Stimulated activated CD8-positive, alpha-beta memory T cell treated with anti-CD3 and anti-CD28 coated beads, Interleukin-4, amount 100 ng/mL, for 4 hours (primary cell): Measurements from ENCODE around the gene SLC2A14.
"Not testable (repeated sequence)": the region's sequence is repeated elsewhere in the genome, so short reads cannot be mapped to it uniquely, and the experiment has no call there.

ENCODE experiments used
- DNase-seq, 2 donors: peaks; one replicate each; pipeline ENCODE4 v3.0.0-alpha.2; 2020; ENCODE audit warnings: low read depth in 2 of 2, low spot score in 1 of 2

Gene SLC2A14

DNA sequence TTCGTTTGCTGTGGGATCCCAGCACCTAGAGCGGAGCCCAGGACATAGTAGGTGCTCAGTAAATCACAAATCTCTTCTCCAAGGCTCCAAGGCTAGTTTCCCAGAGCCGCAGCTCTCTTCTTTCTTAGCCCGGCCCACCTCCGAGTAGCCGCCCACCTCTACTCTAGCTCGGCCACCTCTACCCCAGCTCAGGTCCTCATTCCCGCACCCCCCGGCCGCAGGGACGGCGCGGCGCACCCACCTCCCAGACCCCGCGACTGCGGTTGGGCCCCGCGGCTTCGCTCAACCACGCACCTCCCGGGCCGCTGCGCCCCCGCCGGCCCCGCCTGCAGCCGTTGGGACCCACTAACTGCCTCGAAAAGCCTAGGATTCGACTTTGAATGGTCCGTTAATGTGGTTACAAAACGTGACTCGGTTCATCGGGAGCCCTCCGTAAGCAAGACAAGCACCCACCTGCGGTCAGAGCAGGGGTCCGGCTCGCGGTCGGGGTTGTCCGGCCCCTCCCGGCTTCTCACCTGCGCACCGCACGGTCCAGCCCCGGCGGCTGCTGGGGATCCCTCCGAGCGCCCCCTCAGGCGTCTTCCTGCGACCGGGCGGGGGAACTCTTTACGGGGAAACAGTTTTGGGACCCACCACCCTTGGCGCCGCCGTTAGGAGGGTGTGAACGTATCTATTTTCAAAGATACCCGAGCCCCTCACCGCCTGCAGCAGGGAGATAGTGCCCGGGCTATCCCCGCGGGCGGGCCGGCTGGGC, at the start of gene SLC2A14:
SLC2A14 (minus strand) TSS at position 350 of the 754 bp plus-strand sequence. CDS start 3,035 bp downstream, outside the sequence.
- no peak for DNase-seq

DNA sequence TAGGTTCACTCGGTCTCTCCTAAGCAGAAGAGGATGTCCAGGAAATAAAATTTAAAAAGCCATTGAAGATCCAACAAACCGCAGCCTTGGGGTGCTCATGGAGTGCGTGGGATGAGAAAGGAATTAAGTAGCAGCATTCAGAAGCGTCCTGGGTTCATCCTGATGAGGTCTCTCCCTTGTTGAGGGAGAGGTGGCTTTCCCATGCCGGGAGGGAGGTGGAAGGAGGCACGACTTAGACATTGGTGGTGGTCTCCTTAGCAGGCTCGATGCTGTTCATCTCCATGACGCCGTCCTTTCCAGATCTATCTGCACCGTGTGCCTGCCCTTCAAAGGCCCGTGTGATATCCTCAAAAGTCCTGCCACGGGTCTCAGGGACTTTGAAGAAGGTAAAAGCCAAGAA, 48.5 kb upstream of the SLC2A14 start:
- DNase-seq, result not testable (repeated sequence)

DNA sequence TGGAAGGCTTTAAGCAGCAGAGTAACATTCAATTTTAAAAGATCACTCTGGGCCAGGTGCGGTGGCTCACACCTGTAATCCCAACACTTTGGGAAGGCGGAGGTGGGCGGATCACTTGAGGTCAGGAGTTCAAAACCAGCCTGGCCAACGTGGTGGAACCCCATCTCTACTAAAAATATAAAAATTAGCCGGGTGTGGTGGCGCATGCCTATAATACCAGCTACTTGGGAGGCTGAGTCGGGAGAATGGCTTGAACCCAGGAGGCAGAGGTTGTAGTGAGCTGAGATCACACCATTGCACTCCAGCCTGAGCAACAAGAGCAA, 45.5 kb upstream of the SLC2A14 start:
- DNase-seq, result not testable (repeated sequence)

DNA sequence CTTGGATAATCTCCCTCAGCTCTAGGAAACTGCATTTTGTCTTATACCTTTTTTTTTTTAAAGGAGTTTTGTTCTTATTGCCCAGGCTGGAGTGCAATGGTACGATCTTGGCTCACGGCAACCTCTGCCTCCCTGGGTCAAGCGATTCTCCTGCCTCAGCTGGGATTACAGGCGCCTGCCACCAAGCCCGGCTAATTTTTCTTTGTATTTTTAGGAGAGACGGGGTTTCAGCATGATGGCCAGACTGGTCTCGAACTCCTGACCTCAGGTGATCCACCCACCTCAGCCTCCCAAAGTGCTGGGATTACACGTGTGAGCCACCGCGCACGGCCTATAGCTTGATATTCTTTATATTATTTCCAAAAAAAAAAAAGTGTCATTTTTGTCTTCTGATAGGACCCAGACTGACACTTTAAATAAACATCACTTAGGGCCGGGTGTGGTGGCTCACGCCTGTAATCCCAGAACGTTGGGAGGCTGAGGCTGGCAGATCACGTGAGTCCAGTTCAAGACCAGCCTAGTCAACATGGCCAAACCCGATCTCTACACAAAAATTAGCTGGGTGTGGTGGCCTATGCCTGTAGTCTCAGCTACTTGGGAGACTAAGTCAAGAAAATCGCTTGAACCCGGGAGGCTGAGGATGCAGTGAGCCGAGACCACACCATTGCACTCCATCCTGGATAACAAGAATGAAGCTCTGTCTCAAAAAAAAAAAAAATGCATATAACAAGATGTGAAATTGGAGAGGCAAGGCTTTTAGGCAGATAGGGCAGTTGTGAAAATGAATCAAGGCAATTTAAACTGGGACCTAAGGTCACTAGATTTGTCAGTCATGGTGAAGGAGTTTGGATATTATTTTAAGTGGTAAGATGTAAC, 44.9 kb upstream of the SLC2A14 start:
- no peak for DNase-seq

DNA sequence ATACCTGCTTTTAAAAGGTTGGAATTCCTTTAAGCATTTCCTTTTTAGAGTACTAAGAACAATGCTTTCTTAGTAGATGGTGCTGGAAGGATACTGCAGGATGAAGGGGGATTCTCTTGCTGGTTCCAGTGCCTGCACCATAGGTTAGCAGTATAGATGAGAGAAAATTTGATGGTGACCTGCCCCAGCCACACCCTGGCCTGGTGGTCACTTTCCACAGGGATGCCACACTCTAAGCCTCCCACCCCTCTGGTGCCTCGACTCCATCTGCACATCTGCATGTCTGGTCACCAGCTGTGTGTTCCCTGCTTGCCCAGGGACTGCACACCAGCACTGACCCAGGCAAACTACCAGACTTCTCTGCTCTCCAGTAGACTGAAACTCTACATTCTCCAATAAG, 44.2 kb upstream of the SLC2A14 start:
- DNase-seq, result no peak

DNA sequence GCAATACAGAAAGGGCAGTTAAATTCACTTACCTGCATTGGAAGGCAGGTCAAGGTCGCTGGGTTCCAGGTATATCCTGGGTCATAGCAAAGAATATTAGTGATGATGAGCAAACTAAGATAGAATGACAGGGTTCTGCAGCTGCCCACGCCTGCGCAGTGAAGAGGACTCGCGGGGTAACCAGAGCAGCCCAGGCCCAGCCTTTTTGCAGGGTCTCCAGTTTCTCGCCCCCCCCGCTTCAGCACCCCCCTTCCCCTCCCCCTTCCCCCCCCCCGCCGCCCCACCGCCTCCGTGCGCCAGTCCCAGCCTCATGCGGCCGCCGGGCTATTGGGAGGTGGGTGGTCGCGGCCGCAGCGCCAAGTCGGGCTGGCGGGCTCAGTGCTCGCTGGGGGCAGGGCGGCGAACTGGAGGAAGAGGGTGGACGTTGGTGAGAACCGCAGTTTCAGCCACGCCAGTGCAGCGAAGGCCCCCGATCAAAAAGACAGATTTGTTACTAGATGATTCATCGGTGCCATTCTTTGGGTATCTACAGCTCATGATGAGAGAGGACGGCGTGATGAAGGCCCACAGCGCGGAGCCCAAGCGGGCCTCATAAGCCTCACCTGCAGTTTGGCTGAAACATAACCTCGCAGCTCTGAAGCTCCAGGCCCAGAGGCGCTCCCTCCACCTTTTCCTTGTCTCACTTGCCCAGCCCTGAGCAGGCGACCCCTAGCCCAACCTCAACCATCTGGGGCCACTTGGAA, 43.1 kb upstream of the SLC2A14 start:
- no peak for DNase-seq

DNA sequence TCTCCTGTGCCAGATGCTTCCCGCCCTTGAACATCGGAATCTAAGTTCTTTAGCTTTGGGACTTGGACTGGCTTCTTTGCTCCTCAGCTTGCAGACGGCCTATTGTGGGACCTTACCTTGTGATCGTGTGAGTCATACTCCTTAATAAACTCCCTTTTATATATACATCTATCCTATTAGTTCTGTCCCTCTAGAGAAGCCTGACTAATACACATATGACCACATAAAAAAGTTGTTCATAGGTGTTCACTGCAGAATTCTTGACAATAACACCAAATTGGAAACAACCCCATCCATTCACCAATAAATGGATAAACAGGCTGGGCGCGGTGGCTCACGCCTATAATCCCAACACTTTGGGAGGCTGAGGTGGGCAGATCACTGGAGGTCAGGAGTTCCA, 37.4 kb upstream of the SLC2A14 start:
- not testable (repeated sequence) for DNase-seq

DNA sequence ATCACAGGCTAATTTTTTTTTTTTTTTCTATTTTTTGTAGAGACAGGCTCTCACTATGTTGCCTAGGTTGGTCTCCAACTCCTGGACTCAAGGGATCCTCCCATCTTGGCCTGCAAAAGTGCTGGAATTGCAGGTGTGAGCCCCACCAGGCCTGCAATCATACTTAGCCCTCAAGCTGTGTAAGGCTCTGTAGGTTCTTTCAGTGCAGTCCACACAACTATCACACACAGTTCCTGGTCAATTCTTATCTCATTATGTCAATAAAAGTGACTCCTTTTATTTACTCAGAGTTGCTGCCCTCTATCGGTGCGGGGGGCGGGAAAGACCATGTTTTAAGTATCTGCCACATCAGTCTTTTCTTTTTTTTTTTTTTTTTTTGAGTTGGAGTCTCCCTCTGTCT, 34.3 kb upstream of the SLC2A14 start:
- DNase-seq, result no peak

DNA sequence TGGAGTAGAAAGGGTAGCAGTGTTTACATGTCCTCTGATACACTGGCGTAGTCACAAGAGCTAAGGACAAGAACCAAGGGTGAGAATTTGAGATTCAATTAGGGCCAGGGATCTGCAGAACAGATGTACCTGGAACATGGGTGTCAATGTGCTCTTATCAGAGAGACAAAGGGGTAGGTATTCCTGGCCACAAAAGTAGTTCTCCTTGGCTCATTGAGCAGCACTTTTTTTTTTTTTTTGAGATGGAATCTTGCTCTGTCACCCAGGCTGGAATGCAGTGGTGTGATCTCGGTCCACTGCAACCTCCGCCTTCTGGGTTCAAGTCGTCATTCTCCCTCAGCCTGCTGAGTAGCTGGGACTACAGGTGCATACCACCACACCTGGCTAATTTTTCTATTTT, 33.6 kb upstream of the SLC2A14 start:
- not testable (repeated sequence) for DNase-seq

DNA sequence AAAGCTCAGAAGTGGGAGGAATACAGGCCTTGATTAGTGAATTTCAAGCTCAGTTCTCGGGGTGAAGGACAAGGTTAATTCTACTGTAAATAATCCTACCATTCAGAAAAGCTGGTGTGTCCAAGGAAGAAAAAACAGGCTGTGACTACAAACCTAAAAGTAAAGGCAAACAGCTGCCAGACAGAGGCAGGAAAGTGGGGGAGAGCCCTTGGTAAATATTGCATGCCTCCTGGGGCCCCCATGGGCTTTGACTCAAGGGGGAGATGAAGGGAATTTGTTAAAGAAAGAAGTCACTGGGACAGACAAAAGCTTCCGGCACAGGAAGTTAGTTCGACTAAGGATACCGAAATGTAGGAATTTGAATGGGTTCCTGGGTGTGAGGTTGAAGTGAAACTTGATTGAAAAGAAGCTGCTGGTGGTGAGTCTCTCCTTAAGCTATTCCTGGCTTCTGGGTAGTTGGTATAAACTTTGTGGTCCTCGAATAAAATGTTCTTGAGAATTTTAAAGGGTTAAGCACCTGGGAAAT, 32.9 kb upstream of the SLC2A14 start:
- not testable (repeated sequence) for DNase-seq

DNA sequence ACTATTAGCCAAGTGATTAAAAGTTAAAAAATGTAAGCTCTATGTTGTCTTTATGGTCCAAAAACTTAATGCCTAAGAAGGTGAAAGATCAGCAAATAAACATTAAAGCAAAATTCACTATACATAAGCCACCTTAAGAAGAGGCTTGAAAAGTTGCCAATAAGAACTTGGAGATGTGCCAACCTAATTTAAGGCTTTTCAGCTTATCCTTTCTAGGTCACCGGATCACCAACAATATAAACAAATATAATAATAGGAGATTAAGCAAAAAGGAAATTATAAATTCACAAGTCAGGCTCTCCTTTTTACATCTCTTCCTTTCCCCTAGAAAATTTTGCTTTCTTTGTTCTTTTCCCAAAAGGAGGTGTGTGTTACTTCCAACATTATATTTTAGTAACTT, 32.4 kb upstream of the SLC2A14 start:
- DNase-seq, result no peak

DNA sequence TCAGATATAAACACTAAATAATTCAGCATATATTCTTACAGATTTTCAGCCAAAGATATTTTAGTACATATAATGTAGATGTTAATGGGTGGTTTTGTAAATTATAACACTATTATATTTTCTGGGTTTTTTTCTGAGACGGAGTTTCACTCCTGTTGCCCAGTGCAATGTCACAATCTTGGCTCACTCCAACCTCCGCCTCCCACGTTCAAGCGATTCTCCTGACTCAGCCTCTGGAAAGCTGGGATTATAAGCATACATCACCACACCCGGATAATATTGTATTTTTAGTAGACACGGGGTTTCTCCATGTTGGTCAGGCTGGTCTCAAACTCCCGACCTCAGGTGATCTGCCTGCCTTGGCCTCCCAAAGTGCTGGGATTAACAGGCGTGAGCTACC, 29.7 kb upstream of the SLC2A14 start:
- not testable (repeated sequence) for DNase-seq

DNA sequence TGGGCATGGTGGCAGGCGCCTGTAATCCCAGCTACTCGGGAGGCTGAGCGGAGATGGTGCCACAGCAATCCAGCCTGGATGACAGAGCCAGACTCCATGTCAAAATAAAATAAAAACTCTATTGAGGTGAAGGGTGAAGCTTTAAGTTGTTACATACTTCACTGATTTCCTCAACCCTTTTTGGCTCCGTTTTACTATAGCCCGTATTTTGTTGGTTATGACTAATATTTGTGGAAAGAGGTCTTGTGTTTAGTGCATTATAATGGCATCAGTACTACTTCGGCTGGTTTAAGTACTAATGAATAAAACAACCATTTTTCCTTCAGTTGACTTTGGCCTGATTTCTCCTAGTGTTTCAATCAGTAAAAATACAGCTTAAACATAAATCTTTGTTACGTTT, 27.0 kb upstream of the SLC2A14 start:
- DNase-seq, result no peak

DNA sequence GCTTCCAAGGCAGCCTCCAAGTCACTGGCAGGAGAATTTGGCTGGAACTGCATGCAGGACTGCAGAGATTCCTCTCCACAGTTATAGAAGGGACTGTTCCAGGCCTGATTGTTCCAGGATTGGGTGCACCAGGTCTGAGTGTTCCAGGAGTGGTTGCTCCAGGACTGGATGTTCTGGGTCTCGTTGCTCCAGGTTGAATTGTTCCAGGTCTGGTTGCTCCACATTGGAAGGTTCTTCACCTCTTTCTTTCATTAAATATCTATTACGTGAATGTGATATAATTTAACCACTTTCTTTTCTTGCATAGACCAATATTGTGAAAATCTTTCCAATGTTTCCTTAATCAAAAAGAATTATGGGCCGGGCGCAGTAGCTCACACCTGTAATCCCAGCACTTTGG, 24.0 kb upstream of the SLC2A14 start:
- not testable (repeated sequence) for DNase-seq

DNA sequence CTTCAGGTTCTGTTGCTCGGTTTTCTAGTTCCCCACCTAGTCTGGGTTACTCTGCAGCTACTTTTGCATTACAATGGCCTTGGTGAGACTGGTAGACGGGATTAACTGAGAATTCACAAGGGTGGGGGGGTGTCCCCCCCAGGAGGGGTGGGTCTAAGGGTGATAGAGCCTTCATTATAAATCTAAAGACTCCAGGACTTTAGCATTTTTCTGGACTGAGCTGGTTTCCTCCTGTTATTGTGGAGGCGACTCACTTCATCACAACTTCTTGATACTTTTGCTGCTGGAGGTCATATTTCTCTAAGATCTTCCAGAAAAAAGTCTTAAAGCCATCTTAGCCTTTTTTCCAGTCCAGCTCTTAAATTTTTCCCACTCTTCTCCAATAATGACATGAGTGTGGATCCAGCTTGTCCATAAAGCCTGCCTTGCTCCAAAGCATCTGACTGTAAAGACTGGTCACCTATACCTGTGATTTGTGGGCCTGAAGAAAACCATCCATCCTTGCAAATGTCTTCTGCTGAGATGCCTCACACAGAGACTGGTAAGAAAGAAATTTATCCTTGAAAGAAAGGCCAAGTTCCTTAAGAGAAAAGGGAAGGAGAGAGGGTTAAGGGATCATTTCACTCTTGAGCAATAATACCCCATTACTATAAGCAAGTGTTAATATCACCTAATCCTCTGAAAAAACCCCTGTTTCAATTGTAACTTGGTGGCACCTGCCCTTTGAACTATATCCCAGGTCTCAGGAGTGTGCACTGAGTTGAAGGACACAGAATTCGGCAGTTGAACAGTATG, 19.7 kb upstream of the SLC2A14 start:
- no peak for DNase-seq

DNA sequence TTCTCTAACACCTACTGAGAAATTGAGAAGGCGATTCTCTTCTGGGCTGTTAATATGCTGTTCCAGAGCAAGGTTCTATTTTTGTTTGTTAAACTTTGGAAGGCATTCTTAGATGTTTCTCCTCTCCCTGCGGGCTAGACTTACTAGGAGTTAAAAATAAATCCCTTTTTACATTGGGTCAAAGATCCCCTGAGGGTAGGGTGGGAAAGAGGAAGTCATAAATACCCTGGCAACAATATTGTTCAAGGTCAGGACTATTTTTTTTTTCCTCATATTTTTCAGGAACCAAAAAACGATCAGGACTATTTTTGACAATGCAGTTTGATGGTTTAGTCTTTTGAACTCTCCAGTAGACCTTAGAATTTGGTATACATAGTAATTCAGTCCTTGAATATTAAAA, 12.0 kb upstream of the SLC2A14 start:
- DNase-seq, result no peak

DNA sequence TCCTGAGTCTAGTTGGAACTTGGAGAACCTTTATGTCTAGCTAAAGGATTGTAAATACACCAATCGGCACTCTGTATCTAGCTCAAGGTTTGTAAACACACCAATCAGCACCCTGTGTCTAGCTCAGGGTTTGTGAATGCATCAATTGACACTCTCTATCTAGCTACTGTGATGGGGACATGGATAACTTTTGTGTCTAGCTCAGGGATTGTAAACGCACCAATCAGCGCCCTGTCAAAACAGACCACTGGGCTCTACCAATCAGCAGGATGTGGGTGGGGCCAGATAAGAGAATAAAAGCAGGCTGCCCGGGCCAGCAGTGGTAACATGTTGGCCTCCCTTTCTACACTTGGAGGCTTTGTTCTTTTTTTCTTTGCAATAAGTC, 9.0 kb upstream of the SLC2A14 start:
- DNase-seq, result not testable (repeated sequence)

DNA sequence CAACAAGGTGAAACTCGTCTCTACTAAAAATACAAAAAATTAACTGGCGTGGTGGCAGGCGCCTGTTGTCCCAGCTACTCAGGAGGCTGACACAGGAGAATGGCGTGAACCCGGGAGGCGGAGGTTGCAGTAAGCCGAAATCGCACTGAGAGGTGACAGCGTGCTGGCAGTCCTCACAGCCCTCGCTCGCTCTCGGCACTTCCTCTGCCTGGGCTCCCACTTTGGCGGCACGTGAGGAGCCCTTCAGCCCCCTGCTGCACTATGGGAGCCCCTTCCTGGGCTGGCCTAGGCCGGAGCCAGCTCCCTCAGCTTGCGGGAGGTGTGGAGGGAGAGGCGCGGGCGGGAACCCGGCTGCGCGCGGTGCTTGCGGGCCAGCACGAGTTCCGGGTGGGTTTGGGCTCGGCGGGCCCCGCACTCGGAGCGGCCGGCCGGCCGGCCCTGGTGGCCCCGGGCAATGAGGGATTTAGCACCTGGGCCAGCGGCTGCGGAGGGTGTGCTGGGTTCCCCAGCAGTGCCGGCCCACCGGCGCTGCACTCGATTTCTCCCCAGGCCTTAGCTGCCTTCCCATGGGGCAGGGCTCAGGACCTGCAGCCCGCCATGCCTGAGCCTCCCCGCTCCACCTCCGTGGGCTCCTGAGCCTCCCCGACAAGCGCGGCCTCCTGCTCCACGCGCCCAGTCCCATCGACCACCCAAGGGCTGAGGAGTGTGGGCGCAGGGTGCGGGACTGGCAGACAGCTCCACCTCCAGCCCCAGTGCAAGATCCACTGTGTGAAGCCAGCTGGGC, 8.4 kb upstream of the SLC2A14 start:
- DNase-seq, result not testable (repeated sequence)

DNA sequence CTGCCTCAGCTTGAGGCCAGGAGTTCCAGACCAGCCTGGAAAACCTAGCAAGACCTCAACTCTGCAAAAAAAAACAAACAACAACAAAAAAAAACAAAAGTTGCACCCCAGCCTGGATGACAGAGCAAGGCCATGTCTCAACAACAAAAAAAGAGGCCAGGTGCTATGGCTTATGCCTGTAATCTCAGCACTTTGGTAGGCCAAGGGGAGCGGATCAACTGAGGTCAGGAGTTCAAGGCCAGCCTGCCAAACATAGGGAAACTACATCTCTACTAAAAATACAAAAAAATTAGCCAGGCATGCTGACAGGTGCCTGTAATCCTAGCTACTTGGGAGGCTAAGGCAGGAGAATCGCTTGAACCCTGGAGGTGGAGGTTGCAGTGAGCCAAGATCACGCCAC, 6.5 kb upstream of the SLC2A14 start:
- DNase-seq, result no peak

DNA sequence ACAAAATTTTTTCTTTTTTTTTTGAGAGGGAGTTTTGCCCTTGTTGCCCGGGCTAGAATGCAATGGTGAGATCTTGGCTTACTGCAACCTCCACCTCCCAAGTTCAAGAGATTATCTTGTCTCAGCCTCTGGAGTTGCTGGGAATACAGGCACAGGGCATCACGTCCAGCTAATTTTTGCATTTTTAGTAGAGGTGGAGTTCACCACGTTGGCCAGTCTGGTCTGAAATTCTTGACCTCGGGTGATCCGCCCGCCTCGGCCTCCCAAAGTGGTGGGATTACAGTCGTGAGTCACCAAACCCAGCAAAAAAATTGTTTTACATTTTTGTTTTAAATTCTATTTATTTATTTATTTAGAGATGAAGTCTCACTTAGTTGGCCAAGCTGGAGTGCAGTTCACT, 4.7 kb upstream of the SLC2A14 start:
- no peak for DNase-seq
